GM19395 (cell line): ENCODE data around the gene CNIH4.
A peak's percentile ranks its signal among the peaks of the same experiment; 100 is the strongest.
"Not testable (repeated sequence)": the region's sequence is repeated elsewhere in the genome, so short reads cannot be mapped to it uniquely, and the experiment has no call there.

Experiments used
- ATAC-seq: cut with Tn5 transposase; IDR thresholded peaks from one replicate; pipeline ENCODE4 v1.9.1; 2021; ENCODE audit warnings: mild to moderate bottlenecking, moderate library complexity; ENCODE audit not compliant: unreplicated experiment

The CNIH4 gene

DNA sequence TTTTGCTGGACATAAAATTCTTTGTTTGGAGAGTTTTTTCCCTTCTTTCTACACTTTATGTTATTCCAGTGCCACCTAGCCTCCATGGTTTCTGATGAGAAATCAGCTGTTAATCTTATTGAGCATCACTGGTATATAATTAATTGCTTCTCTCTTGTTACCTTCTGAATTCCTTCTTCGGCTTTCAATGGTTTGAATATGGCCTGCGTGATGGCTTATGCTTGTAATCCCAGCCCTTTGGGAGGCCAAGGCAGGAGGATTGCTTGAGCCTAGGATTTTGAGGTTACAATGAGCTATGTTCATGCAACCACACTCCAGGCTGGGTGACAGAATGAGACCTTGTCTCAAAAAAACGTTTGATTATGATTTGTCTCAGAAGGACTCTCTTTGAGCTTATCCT, 13.0 kb upstream of the CNIH4 start:
- no peak for ATAC-seq

DNA sequence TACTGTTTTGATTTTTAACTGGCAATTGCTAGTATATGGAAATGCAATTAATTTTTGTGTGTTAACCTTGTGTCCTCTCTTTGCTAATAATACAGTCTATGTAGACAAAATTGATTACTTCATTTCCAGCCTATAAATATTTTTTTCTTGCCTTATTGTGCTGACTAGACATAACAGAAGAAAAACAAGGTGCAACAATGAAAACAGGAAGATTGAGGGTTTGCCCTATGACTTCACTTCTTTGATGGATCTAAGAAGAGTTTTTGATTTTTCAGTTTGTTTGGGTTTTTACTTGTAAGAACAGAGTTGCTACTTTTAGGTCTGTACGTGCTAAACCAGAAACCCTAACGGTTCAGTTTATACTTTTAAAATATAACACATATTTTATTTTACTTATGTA, 8.5 kb upstream of the CNIH4 start:
- ATAC-seq = no peak

DNA sequence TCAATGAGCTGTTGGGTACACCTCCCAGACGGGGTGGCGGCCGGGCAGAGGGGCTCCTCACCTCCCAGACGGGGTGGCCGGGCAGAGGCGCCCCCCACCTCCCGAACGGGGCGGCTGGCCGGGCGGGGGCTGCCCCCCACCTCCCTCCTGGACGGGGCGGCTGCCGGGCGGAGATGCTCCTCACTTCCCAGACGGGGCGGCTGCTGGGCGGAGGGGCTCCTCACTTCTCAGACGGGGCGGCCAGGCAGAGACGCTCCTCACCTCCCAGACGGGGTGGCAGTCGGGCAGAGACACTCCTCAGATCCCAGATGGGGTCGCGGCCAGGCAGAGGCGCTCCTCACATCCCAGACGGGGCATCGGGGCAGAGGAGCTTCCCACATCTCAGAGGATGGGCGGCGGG, 7.0 kb upstream of the CNIH4 start:
- not testable (repeated sequence) for ATAC-seq

DNA sequence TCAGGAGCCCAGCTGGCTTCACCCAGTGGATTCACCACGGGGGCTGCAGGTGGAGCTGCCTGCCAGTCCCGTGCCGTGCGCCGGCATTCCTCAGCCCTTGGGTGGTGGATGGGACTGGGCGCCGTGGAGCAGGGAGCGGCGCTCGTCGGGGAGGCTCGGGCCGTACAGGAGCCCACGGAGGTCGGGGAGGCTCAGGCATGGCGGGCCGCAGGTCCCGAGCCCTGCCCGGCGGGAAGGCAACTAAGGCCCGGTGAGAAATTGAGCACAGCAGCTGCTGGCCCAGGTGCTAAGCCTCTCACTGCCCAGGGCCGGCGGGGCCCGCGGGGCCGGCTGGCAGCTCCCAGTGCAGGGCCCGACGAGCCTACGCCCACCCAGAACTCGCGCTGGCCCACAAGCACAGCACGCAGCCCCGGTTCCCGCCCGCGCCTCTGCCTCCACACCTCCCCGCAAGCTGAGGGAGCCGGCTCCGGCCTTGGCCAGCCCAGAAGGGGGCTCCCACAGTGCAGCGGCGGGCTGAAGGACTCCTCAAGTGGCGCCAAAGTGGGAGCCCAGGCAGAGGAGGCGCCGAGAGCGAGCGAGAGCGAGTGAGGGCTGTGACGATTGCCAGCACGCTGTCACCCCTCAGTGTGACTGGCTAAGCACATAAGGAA, 4.1 kb upstream of the CNIH4 start:
- ATAC-seq = not testable (repeated sequence)

DNA sequence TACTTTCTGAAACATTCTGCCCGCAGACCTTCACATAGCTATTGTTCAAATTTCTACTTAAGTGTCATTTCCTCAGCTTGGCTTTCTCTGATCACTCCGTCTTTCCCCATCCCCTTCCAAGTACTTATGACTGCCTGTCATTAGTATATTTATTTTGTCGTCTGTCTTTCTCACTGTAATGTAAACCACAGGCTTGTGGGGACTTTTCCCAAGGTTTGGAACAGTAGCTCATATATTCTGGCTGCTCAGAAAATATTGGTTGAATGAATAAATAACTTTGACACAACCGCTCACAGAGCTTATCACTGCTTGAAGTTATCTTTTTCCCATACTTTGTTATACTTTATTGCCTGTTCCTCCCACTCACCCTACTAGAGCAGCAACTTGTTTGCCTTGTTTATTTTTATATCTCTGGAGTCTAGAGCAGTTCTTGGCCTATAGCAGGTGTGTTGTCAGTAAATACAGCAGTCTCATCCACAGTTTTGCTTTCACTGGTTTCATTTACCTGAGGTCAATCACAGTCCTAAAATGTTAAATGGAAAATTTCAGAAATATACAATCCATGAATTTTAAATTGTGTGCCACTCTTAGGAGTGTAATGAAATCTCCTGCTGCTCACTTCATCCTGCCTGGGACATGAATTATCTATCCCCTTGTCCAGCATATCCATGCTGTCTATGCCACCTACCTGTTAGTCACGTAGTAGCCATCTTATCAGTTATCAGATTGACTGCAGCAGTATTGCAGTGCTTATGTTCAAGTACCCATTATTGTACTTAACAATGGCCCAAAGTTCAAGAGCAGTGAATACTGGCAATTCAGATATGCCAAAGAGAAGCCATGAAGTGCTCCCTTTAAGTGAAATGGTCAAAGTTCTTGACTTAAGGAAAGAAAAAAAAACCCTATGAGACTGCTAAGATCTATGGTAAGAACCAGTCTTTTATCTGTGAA, 2.4 kb upstream of the CNIH4 start:
- no peak for ATAC-seq

DNA sequence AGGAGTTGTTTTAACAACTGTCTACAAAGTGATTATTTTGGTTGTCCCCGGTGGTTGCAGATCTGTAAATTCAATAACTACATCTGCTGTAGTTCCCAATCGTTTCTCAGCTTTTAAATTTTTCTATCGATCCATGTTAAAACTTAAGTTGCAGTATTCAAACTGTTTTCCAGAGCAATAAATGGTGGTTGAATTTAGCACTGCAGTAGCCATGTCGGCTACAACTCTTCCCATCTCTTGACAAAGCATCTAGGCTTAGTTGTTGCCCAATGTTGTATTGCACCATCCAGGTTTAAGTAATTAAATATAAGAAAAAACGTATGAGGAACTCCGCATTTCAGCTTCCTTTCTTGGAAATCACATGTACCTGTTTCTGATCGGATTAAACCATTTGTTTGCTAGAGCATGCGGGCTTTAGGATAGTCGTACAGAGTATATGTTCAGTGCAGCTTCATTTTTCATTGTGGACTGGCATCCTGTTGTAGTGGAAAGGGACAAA, 996 bp downstream of the CNIH4 start:
- ATAC-seq = no peak

DNA sequence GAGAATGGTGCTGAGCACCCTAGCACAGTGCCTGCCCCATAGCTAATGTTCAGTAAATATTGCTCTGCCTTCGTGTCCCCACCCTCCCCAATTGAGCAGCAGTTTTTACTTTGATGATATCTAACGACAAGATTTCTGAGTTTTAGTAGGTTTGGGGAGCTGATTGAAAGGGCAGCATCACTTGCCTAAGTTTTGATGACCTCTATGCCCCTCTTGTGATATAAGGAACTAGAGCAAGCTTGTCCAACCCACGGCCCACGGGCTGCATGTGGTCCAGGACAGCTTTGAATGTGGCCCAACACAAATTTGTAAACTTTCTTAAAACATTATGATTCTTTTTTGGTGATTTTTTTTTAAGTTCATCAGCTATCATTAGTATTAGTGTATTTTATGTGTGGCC, 1.6 kb downstream of the CNIH4 start:
- no peak for ATAC-seq

DNA sequence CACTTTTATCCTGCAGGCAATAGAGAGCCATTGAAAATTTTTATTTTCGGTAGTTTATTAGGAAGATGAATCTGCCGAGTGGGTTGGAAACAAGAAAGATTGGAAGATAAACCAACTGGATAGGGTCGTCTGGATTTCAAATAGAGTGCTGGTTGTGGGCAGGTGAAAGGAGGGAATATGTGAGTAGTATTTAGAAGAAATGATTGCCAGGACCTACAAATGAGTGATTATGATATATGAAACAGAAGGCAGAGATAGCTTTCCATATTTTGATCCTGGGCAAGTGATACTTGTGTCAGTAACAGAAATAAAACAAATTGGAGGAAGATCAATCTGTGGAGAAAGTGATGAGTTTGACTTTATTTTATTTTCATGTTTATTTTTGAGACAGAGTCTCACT, 2.5 kb downstream of the CNIH4 start:
- ATAC-seq = no peak

DNA sequence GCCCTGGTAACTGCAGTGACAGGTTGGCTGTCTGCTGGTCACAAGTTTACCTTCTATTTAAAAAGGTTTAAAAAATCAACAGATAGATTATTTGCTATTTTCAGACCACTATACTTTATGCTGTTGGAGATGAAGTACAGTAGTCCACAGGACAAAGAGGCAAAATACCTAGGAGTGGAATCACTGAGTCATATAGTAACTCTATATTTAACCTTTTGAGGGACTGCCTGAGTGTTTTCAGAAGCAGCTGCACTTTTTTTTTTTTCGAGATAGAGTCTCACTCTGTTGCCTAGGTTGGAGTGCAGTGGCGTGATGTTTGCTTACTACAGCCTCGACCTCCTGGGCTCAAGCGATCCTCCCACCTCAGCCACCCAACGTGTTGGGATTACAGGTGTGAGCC, 11.7 kb downstream of the CNIH4 start:
- ATAC-seq = peak; percentile 91

DNA sequence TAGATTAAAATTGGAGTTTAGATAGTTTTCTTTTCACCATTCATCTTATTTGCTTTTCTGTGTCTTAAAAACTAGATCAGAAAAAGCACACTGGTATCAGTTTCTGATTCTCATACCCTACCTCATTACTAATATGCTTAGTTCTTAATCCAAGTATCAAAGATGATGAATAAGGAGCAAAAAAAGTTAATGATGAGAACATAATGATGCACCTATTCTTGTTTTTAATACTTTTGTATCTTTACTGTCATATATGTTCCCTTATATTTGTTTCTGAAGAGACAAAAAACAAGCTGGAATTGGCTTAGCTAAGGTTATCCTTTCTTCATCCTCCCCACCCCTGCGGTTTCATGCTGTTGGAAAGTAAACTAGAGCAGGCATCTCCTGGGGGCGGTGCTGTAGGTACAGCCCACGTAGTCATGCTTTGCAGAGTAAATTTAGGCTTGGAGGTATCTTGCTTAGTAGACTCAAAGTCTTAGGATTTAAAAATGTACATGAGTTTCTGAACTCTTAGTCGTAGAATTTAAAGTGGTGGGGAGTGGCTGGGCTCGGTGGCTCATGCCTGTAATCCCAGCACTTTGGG, 16.4 kb downstream of the CNIH4 start:
- no peak for ATAC-seq

DNA sequence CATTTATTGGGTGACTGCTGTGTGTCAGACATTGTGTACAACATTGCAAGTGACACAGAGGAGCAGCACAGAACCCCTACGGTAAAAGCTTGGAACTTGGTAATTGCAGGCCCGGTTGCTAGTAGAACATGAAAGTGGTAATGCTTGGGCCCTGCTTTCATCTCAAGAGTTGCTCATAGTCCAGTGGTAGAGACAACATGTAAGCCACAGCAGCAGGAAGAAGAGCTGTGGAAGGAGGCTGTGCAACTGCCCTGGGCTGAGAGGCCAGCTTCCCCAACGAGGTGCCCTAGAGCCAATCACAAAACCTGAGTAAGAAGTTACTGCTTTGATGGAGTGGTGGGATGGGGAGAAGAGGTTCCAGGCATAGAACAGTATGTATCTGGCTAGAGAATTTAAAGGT, 18.4 kb downstream of the CNIH4 start:
- no peak for ATAC-seq

DNA sequence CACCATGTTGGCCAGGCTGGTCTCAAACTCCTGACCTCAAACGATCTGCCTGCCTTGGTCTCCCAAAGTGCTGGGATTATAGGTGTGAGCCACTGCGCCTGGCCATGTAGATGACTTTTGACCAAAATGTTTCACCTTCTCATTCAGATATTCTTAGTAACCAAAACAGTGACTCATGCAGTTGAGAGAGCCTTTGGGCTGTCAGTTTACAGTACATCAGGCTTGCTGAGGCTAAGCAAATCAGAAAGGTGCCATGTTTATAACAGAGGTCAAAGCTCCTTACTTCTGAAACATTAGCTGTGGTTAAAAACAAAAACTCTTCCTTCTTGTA, 21.0 kb downstream of the CNIH4 start:
- peak; percentile 60 for ATAC-seq

DNA sequence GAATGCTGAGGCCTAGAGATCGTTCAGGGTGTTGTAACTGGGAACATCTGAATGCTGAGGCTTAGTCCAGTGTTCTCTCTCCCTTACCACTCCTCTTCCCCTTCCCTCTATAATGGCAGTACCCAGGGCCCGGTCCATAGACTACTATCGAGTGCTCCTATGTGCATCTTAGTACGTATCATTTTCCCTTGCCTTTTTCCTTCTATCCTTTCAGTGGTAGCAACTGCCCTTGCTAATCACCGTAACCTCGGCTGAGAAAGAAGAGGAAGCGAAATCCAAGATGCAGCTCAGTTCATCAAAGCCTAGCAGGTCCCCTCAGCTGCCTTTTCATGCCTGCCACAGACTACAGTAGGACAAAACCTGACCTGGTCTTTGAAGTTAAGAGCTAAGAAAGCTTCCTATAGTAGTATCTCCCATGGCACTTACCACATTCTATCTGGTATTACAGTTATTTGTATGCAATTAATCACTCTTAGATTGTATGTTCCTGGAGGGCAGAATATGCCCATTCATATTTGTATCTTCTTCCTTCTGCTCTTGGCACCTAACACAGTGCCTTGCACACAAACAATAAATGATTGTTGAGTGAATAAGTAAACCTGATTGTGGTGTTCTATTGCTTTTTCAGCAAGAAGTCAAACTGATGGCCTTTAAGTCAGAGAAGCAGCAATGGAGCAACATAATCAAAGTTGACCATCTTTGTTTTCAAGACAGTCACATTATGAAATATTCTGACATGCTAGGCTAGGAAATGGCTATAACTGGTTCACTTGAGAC, 22.4 kb downstream of the CNIH4 start:
- peak; percentile 59 for ATAC-seq

DNA sequence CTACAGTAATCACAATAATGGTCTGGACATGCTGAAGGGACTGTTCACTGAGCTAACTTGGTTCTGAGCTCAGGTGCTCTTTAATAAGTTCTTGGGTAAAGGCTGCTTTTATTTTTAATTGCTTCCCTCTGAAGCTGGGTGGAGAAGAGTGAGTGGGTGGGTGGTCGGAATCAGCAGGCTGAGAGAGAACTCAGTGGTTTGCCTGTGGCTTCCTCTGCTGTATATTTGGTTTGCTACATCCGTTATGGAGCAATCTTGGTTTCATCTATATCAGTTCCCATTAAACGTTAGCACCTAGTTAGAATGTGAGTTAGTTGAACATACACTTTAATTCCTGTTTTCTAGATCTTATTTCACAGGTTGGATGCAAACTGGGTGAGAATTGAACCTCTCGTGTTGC, 23.3 kb downstream of the CNIH4 start:
- peak; percentile 73 for ATAC-seq

DNA sequence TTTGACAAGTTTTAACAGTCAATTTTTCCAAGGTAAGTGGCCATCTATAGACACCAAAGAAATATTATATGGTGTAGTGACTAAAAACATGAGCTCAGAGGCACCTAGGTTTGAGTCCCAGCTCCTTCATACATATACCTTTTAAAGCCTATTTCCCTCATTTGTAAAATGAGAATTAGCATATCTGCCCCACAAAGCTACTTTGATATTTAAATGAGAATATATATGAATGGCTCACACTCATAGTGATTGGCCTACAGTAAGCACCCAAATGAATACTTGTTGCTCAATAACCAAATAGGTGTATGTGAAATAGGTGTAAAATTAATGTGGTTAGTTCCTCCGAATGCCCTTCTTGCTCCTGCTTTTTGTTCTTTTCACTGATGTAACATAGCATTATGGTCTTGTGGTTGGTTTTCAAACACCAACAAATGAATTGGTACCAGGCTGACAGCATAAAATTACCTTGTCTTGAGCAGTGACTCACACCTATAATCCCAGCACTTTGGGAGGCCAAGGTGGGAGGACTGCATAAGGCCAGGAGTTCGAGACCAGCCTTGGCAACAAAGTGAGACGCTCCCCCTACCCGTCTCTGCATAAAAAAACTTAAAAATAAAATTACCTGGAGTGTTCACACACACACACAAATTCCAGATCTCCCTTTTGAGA, 25.3 kb downstream of the CNIH4 start:
- no peak for ATAC-seq

DNA sequence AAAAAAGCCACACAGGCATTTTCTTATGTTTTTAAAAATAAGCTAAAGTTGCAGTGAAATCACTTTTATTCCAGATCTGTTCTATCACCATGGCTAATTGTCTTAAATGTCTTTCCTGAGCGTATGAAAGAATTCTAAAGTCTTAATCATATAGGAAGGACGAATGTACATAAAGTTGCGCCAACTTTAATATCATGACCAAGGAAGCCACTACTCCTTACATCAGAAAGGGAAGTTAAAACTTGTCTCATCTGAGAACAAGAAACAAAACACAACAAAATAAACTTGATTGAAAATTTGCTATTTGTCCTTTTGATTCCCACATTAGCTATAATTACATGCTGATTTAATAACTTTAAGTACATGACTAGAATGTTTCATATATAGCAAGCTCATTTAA, 26.5 kb downstream of the CNIH4 start:
- no peak for ATAC-seq

DNA sequence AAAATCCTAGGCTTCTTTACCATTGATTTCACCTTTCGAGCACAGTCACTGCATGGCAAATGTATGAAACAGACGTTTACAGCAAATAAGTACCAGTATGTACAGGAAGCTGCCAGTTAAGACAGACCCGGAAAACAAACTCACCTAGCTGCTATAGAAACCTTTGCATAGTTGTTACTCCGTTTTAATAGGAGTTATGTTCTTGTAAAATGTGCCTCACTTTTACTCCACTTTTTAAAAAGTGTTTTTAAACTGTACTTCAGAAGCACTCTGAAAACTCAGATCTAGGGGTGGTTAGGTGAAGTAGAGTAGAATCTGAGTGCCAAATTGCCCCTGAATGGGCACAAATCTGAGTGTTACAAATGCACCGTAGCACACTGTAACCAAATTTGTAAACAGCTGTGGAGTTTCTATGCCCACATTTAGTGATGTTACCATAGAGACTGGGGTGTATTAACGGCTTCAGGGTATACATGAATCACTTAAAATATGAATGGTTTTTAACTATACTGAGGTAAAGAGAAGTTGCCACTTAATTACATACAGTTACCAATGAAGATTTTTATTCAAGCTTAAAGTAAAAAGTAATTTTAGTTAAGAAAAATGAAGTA, 30.7 kb downstream of the CNIH4 start:
- no peak for ATAC-seq

DNA sequence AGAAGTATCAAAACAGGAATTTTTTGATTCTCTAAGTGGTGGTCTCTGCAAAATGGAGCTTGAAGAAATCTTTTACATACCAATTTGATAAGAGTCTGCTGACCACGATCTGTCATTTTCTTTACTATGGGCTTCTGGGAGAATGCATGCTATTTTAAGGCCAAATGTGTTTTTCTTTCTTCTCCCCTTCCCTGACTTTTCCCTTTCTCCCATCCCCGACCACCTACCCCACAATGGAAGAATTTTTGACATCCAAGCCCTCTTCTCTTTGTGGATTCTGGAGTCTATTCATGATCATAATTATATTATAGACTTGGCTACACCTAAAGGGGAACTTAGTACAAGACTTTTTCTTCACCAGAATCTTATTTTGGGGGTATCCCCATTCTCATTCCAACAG, 31.3 kb downstream of the CNIH4 start:
- no peak for ATAC-seq

DNA sequence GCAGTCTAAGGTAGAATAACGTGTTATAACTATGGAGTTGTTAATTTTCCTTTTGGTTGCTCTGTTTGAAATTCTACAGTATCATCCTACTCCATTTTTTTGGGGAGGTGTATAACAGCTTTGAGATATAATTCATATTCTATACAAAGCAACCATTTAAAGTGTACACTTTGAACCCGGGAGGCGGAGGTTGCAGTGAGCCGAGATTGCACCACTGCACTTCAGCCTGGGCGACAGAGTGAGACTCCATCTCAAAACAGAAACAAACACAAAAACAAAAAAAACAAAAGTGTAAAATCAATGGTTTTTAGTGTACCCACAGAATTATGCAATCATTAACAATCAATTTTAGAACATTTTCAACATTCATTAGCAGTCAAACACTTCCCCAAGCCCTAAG, 33.8 kb downstream of the CNIH4 start:
- no peak for ATAC-seq
